ENCODE measurements around the gene PPRC1.

DNA sequence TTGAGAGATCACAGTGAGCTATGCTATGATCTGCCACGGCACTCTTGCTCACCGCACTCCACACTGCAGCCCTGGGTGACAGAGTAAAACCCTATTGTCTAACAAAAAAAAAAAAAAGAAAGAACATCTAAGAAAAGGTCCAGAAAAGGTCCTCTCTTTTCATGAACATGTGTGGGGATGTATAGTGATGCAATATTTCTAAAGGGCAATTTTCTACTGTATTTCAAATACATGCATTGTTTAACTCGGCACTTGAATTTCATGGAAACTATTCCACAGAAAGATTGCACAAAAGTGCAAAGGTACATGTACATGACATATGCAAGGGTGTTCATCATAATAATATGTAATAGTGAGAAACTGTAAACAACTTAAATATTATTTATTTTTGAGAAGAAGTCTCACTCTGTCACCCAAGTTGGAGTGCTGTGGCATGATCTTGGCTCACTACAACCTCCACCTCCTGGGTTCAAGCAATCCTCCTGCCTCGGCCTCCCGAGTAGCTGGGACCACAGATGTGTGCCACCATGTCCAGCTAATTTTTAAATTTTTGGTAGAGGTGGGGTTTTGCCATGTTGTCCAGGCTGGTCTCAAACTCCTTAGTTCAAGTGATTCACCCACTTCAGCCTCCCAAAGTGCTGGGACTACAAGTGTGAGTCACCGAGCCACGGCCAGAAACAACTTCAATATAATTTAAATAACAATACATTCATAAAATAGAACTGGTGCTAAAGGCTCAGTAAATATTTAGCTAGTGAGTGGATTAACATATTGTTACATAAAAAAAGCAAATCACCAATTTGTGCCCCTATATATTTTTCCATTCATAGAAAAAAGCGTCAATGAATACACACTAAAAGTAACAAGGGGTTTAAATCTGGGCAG lies 1.3 kb upstream of the PPRC1 start:
- TF ChIP-seq POLR2A (IDR thresholded peaks at IDR 0.05; ENCODE audit: low read length) (no peak), GATA1 (IDR thresholded peaks at IDR 0.05; ENCODE audit: low read depth, low read length) (no peak)
